Thoracic aorta (tissue), 2 donors: ENCODE measurements around the gene ELMO2. TPM values are rescaled to one million over a fixed set of nuclear protein-coding genes. Genes with fewer than 3 reads are reported as not detected.

Experiments used
- ATAC-seq: fragments of 150-250 bp; one replicate; pipeline ENCODE4 v1.8.0; 2017; ENCODE audit warnings: low read depth; ENCODE audit not compliant: insufficient number of reproducible peaks, low FRiP score
- DNase-seq: peaks from one replicate; pipeline ENCODE4 v3.0.0-alpha.2; 2020; ENCODE audit warnings: low spot score
- H3K27ac ChIP-seq, 2 donors: fragments of 200-600 bp; sonication (generic); 1 replicate in 1 of 2; 2 replicates in 1 of 2; pipeline ENCODE4 v1.5.1; 2016; ENCODE audit warnings: mild to moderate bottlenecking in 2 of 2, moderate library complexity in 2 of 2
- H3K27me3 ChIP-seq: fragments of 200-600 bp; sonication (generic); replicated peaks from 2 replicates; pipeline ENCODE4 v1.6.0; 2016; ENCODE audit warnings: mild to moderate bottlenecking; ENCODE audit not compliant: insufficient read depth
- H3K36me3 ChIP-seq: fragments of 200-600 bp; sonication (generic); one replicate; pipeline ENCODE4 v1.5.1; 2016
- H3K4me1 ChIP-seq, 2 donors: fragments of 200-600 bp; sonication (generic); 1 replicate in 1 of 2; 2 replicates in 1 of 2; pipeline versions ENCODE4 v1.5.1 to v1.6.0; 2016; ENCODE audit warnings: low read depth in 2 of 2, mild to moderate bottlenecking in 1 of 2; ENCODE audit not compliant: control insufficient read depth in 1 of 2
- H3K4me3 ChIP-seq: fragments of 200-600 bp; sonication (generic); 2 replicates; pipeline ENCODE4 v1.5.1; 2016; ENCODE audit warnings: mild to moderate bottlenecking
- H3K9me3 ChIP-seq: fragments of 200-600 bp; sonication (generic); 2 replicates; pipeline ENCODE4 v1.5.1; 2016
- total RNA-seq, 2 donors: library from RNA; depleted of rRNA; stranded (reverse); fragments of >200 nt; gene quantifications; one replicate each; pipeline versions ENCODE4 v1.1.0 to v1.2.3, GENCODE V29; 2016
- TF ChIP-seq, protein P1 (sequence below): fragments of 200-600 bp; sonication (generic); IDR thresholded peaks from one replicate; pipeline ENCODE4 v1.5.1; 2019; ENCODE audit warnings: antibody characterized with exemption

The ELMO2 gene
- total RNA-seq, 2 donors from 2014 or later, result 50.1 to 55.2 TPM

GRCh38 chr20:46371656-46372055 lies 34.8 kb downstream of the ELMO2 start:
- no peak for DNase-seq
- no peak overlapping the region for H3K4me3 ChIP-seq
- H3K9me3 ChIP-seq, result no peaks in the 10 kb centered on the region
- peaks cover 79% of the 10 kb centered on the region for H3K36me3 ChIP-seq
- no peaks in the 10 kb centered on the region for H3K27me3 ChIP-seq
- no peak for ATAC-seq
- TF ChIP-seq, protein P1, sequence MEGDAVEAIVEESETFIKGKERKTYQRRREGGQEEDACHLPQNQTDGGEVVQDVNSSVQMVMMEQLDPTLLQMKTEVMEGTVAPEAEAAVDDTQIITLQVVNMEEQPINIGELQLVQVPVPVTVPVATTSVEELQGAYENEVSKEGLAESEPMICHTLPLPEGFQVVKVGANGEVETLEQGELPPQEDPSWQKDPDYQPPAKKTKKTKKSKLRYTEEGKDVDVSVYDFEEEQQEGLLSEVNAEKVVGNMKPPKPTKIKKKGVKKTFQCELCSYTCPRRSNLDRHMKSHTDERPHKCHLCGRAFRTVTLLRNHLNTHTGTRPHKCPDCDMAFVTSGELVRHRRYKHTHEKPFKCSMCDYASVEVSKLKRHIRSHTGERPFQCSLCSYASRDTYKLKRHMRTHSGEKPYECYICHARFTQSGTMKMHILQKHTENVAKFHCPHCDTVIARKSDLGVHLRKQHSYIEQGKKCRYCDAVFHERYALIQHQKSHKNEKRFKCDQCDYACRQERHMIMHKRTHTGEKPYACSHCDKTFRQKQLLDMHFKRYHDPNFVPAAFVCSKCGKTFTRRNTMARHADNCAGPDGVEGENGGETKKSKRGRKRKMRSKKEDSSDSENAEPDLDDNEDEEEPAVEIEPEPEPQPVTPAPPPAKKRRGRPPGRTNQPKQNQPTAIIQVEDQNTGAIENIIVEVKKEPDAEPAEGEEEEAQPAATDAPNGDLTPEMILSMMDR, result no peak
- H3K27ac ChIP-seq, result no peak overlapping the region
- H3K4me1 ChIP-seq, result no peaks in the 10 kb centered on the region

GRCh38 chr20:46368902-46369268 lies 37.5 kb downstream of the ELMO2 start:
- no peak for DNase-seq
- no peak for ATAC-seq
- H3K4me3 ChIP-seq, result no peak overlapping the region
- TF ChIP-seq, protein P1, result no peak
- peaks cover 0 to 13% of the 10 kb centered on the region in 2 donors for H3K4me1 ChIP-seq
- H3K36me3 ChIP-seq, result peaks cover 60% of the 10 kb centered on the region
- no peaks in the 10 kb centered on the region for H3K9me3 ChIP-seq
- H3K27me3 ChIP-seq, result no peaks in the 10 kb centered on the region
- no peak overlapping the region for H3K27ac ChIP-seq

DNA sequence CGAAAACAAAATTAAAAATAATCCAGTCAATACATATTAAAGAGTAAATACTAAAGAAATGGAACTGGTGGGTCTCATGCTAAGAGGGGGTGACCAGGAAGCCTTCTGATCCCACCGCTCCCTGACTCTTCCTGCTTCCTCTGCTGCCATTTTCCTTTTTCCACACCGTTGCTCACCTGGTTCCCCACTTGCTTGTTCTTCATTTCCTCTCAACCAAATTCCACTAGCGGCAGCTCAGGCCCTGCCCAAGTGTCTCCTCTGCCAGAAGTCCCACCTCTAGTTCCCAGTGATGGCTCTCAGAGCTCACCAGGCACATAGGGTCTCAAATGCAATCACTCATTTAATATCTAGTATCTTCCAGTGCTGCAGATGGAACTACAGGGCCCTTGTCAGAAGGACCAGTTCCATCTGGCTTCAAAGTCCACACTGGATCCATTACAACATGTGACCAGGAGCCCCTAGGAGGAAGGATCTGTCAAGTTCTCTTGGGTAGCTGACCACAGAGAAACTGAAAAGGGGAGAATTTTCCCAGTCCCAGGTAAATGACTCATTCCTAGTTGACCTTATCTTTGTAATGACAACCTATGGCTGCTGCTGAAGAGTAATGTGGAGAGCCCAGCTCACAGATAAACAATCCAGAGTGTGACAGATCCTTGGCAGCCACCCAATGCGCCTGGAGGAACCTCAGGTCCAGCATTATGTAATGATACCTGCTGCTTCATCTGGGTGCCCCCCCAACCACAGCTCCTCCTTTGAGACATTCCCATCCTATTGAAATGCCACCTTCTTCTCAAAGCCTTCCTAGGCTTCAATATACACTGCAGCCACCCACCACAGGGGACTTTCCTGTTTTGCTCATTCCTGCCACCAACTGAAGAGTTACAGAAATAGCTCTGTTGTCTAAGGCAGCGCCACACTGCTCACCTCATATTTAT lies 38.2 kb downstream of the ELMO2 start:
- Histone ChIP-seq H3K27me3 (no peaks in the 10 kb centered on the region), H3K4me1 (peaks cover 3 to 16% of the 10 kb centered on the region in 2 donors), H3K4me3 (no peak overlapping the region)

GRCh38 chr20:46367234-46367633 lies 39.2 kb downstream of the ELMO2 start:
- Histone ChIP-seq H3K4me1 (peaks cover 6 to 26% of the 10 kb centered on the region in 2 donors), H3K27ac (no peak overlapping the region), H3K9me3 (no peaks in the 10 kb centered on the region), H3K36me3 (peaks cover 44% of the 10 kb centered on the region), H3K4me3 (no peak overlapping the region), H3K27me3 (no peaks in the 10 kb centered on the region)
- DNase-seq (no peak), ATAC-seq (no peak)
- TF ChIP-seq, protein P1, result no peak

More for the DNA sequence above, 38.2 kb downstream of the ELMO2 start:
- Histone ChIP-seq H3K9me3 (no peaks in the 10 kb centered on the region), H3K36me3 (peaks cover 53% of the 10 kb centered on the region), H3K27ac (no peak overlapping the region)
- DNase-seq, result no peak
- no peak for ATAC-seq
- TF ChIP-seq, protein P1, result no peak

GRCh38 chr20:46366826-46367225 lies 39.6 kb downstream of the ELMO2 start:
- no peaks in the 10 kb centered on the region for H3K27me3 ChIP-seq
- DNase-seq (no peak), ATAC-seq (no peak)
- H3K27ac ChIP-seq, result no peak overlapping the region
- H3K4me1 ChIP-seq, result peaks cover 10 to 30% of the 10 kb centered on the region in 2 donors
- TF ChIP-seq, protein P1, result no peak
- no peaks in the 10 kb centered on the region for H3K9me3 ChIP-seq
- no peak overlapping the region for H3K4me3 ChIP-seq
- H3K36me3 ChIP-seq, result peaks cover 41% of the 10 kb centered on the region
